Bone marrow (tissue), 2 donors: Measurements from ENCODE around the gene WDTC1.
"Not testable (repeated sequence)": the region's sequence is repeated elsewhere in the genome, so short reads cannot be mapped to it uniquely, and the experiment has no call there.

Experiments
- DNase-seq, 2 donors: peaks; one replicate each; lab custom pipeline; 2025; lab: John Stamatoyannopoulos, UW

The WDTC1 gene

GRCh38 chr1:27234049-27234882 is at the start of gene WDTC1:
TSS of gene WDTC1 (plus strand) at chr1:27234632. CDS start at chr1:27261055, 26,423 bp downstream.
- peak; percentile 88 to 92 for DNase-seq

- DNase-seq: not testable (repeated sequence)
Measured at GRCh38 chr1:27184665-27185064, 49.8 kb upstream of the WDTC1 start.

GRCh38 chr1:27192039-27192529 is 42.3 kb upstream of the WDTC1 start:
- DNase-seq: no peak

GRCh38 chr1:27193194-27193593 is 41.2 kb upstream of the WDTC1 start:
- DNase-seq: no peak

- no peak for DNase-seq
Measured at GRCh38 chr1:27201295-27201694, 33.1 kb upstream of the WDTC1 start.

GRCh38 chr1:27203946-27204345 is 30.5 kb upstream of the WDTC1 start:
- DNase-seq: no peak

GRCh38 chr1:27207238-27207637 is 27.2 kb upstream of the WDTC1 start:
- DNase-seq: not testable (repeated sequence)

GRCh38 chr1:27208143-27208850 is 26.1 kb upstream of the WDTC1 start:
- DNase-seq: not testable (repeated sequence)

- DNase-seq: no peak
Measured at GRCh38 chr1:27216466-27216865, 18.0 kb upstream of the WDTC1 start.

- DNase-seq: no peak
Measured at GRCh38 chr1:27217401-27217800, 17.0 kb upstream of the WDTC1 start.

- no peak for DNase-seq
Measured at GRCh38 chr1:27218736-27219135, 15.7 kb upstream of the WDTC1 start.

GRCh38 chr1:27220096-27220495 is 14.3 kb upstream of the WDTC1 start:
- DNase-seq: no peak

GRCh38 chr1:27220702-27221497 is 13.5 kb upstream of the WDTC1 start:
- not testable (repeated sequence) for DNase-seq

- no peak for DNase-seq
Measured at GRCh38 chr1:27225621-27226020, 8.8 kb upstream of the WDTC1 start.

- DNase-seq: no peak
Measured at GRCh38 chr1:27227765-27228164, 6.7 kb upstream of the WDTC1 start.

- DNase-seq: no peak
Measured at GRCh38 chr1:27233667-27234048, 774 bp upstream of the WDTC1 start.

- DNase-seq: no peak
Measured at GRCh38 chr1:27235827-27236226, 1.4 kb downstream of the WDTC1 start.

- no peak for DNase-seq
Measured at GRCh38 chr1:27237112-27237511, 2.7 kb downstream of the WDTC1 start.

GRCh38 chr1:27238032-27238431 is 3.6 kb downstream of the WDTC1 start:
- no peak for DNase-seq

- no peak for DNase-seq
Measured at GRCh38 chr1:27241677-27242076, 7.2 kb downstream of the WDTC1 start.

GRCh38 chr1:27243665-27244064 is 9.2 kb downstream of the WDTC1 start:
- DNase-seq: not testable (repeated sequence)

GRCh38 chr1:27246194-27246593 is 11.8 kb downstream of the WDTC1 start:
- DNase-seq: no peak
